Placental epithelial cell (primary cell): ENCODE results near the gene GAS2L2. TPM values are rescaled to one million over a fixed set of nuclear protein-coding genes. Genes with fewer than 3 reads are reported as not detected.

Experiments
- total RNA-seq: library from RNA; depleted of rRNA; stranded (reverse); fragments of >200 nt; gene quantifications from 2 replicates; pipeline ENCODE4 v1.2.3, GENCODE V29; 2012

The GAS2L2 gene
- total RNA-seq, result not detected in 2 replicates

DNA sequence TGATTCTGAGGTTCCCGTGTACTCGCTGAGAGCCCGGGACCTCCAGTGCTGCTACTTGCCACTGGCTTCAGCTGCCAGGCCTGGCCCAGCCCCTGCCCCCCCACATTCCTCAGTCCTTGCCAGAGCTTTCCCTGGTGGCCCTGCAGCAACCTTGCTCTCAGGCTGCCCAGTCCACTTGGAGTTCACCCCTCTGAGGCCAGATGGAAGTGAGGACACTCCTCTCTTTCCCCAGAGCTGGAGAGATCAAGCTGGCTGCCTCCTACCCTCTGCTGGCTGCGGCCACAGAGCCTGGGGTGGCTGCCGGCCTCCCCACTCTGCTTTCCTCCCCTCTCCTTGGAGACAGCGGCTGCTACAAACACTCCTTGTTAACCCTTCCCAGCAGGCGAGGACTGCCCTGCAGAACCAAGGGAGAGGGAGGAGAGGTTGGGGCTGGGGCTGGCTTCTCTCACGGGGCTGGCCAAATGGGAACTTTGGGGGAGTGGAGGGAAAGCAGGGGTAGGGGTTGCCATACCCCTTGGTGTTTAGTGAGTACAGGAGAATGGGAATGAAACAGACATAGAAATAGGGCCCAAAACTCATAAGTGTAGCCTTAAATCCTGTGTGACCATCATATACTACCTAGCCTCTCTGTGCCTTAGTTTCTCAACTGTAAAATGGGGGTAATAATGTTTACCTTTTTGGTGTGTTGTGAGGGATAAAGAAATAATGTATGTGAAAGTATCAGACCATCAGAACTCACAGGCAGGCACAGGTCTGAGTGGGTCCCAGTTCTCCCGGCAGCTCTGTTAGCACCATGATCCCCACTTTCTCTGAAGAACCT lies at the start of gene GAS2L2:
TSS of gene GAS2L2 (minus strand) at position 295 of the 820 bp plus-strand sequence. CDS start 389 bp downstream, outside the sequence.

DNA sequence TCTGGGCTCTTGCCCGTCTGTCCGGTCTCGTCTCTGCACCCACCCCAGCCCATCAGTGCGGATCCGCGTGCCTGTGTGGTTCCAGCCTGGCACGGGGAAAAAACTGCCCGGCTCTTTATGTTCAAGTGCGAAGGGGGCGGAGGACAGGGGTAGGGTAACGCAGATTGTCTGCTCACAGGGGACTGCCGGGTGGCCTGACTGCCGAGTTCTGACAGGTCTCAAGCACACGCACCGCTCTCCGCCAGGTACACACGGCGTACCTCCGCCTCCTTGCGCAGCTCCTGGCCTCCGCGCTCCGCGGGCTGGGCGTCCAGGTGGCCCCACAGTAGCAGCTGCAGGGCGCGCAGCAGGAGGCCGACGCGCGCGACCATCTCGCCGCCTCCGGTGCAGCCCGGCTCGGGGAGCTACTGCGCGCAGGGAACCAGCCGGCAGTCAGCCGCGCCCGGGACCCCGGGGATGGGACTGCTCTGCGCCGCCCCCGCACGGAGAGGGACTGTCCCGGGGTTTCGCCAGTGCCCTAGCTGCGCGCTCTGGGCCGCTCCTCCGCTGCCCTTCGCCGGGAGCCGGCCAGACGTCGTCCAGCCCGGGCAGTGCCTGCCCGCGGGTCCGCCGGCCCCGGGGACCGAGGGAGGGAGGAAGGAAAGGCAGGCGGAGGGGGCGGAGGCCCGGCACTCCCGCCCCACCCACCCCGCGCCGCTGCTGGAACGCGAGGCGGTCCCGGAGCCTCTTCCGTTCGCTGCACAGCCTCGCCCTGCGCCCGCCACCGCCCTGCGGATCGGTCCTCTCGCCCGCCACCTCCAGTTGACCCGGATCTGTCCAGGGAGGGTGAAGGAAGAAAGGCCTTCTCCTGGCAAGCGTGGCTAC lies 42.2 kb upstream of the GAS2L2 start, which contains the start of gene MMP28:
TSS of gene MMP28 (minus strand) at position 635 of the 864 bp plus-strand sequence. CDS start at position 371, 264 bp downstream.

DNA sequence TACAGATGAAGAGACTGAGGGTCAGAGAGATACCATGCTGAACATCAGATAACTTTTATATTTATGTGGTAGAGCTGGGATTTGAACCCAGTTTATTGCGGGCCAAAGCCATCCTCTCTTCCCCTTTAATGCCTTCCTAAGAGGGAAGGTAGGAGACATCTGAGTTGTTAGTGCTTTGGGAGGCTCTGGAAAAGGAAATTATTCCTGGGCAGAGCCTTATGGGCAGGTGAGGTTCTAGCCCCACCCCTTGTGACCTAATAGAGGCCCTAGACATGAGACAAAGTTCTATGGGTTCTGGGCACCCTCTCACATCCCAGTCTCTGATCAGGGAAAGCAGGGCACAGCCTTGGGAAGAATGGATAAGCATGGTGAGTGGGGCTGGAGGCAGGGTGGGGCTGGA lies 7.5 kb upstream of the GAS2L2 start, which contains the start of gene C17orf50:
TSS of gene C17orf50 (plus strand) at position 301 of the 400 bp plus-strand sequence. CDS start at position 356, 55 bp downstream.

DNA sequence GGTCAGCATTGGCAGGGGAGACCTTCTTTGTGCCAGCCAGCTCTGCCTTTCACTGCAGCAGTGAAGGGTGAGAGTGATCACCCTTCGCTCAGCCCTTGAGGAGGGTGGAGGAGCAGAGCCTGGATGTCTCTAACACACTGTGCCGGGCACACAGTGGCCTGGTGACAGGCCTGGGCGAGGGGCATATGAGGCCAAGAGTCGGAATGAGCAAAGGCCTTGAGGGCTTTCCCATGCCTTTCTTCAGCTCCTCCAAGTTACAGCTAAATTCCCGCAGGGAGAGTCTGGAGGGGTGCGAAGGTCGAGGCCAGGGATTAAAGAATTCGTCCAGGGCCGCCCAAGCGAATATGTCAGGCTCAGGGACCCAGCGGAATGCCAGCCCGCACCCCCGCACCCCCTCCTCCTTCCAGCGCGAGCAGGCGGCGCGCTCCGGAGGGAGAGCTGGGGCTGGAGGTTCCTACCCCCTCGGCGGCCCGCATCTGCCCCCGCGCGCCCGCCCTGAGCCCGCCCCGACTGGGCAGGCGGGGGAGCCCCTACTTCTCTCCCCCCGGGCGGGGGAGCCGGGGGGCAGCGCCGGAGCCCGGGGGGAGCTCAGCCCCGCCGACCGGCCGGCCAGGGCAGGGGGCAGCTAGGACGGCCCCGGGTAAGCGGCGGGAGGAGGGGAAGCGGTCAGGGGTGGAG lies 21.7 kb downstream of the GAS2L2 start, which contains the start of gene RASL10B:
TSS of gene RASL10B (plus strand) at position 401 of the 678 bp plus-strand sequence. CDS start 3,546 bp downstream, outside the sequence.

Other genes with a start within 250 kb of the GAS2L2 start
- gene SLFN12L, start 215.6 kb downstream of the GAS2L2 start, total RNA-seq, result not detected in 2 replicates
- not detected in 2 replicates for gene SLFN14, start 192.4 kb downstream of the GAS2L2 start, total RNA-seq
- gene PEX12, start 174.7 kb downstream of the GAS2L2 start, total RNA-seq, result 9.0 and 9.8 TPM in 2 replicates
- gene AP2B1, start 165.9 kb downstream of the GAS2L2 start, total RNA-seq, result 146 and 182 TPM in 2 replicates
- gene RASL10B, start 21.6 kb downstream of the GAS2L2 start, total RNA-seq, result 0.39 and 0.65 TPM in 2 replicates
- not detected in 2 replicates for gene C17orf50, start 7.6 kb upstream of the GAS2L2 start, total RNA-seq
- gene MMP28, start 42.4 kb upstream of the GAS2L2 start, total RNA-seq, result 0.79 and 2.7 TPM in 2 replicates
- 36.5 and 57.6 TPM in 2 replicates for gene TAF15, start 56.2 kb upstream of the GAS2L2 start, total RNA-seq
- not detected in 2 replicates for gene HEATR9, start 115.7 kb upstream of the GAS2L2 start, total RNA-seq
- not detected in 2 replicates for gene CCL5, start 127.1 kb upstream of the GAS2L2 start, total RNA-seq
- gene RDM1, start 177.5 kb upstream of the GAS2L2 start, total RNA-seq, result under 0.01 and 0.43 TPM in 2 replicates
- not detected in 2 replicates for gene LYZL6, start 190.5 kb upstream of the GAS2L2 start, total RNA-seq
- gene CCL16, start 228.3 kb upstream of the GAS2L2 start, total RNA-seq, result not detected in 2 replicates
- gene CCL14, start 233.5 kb upstream of the GAS2L2 start, total RNA-seq, result not detected in 2 replicates
- not detected in 2 replicates for gene CCL15, start 248.3 kb upstream of the GAS2L2 start, total RNA-seq